Activated CD4-positive, alpha-beta T cell treated with anti-CD3 and anti-CD28 coated beads, Interleukin-2, amount 10 ng/mL, durations not matched to agents 7 days and 5 days (primary cell): ENCODE data around the gene MESD. TPM values are rescaled to one million over a fixed set of nuclear protein-coding genes. Genes with fewer than 3 reads are reported as not detected.

ENCODE experiments used
- CTCF ChIA-PET: fragments of 350-600 bp; sonication (Branson Sonifier 250); formaldehyde crosslinking; loops from one replicate; lab custom pipeline; 2021; ENCODE audit warnings: antibody characterized with exemption; lab: Charles Lee
- POLR2A ChIA-PET: fragments of 350-600 bp; sonication (Branson Sonifier 250); formaldehyde crosslinking; loops from one replicate; lab custom pipeline; 2021; ENCODE audit warnings: antibody characterized with exemption; lab: Charles Lee
- DNase-seq: peaks from one replicate; pipeline ENCODE4 v3.0.0-alpha.2; 2020
- H3K27ac Mint-ChIP-seq: one replicate; pipeline ENCODE4 v1.8.0; 2021; ENCODE audit warnings: mild to moderate bottlenecking, moderate library complexity, mixed read lengths
- H3K27me3 Mint-ChIP-seq: one replicate; pipeline ENCODE4 v1.8.0; 2021; ENCODE audit warnings: mixed read lengths
- H3K36me3 Mint-ChIP-seq: one replicate; pipeline ENCODE4 v1.8.0; 2021; ENCODE audit warnings: low read depth, mixed read lengths
- H3K4me1 Mint-ChIP-seq: one replicate; pipeline ENCODE4 v1.8.0; 2021; ENCODE audit warnings: mixed read lengths
- H3K4me3 Mint-ChIP-seq: one replicate; pipeline ENCODE4 v1.8.0; 2021; ENCODE audit warnings: mild to moderate bottlenecking, moderate library complexity, mixed read lengths
- H3K9me3 Mint-ChIP-seq: one replicate; pipeline ENCODE4 v1.8.0; 2021; ENCODE audit warnings: mixed read lengths
- total RNA-seq, 2 experiments: library from RNA; stranded (reverse); gene quantifications; one replicate each; pipeline ENCODE4 v1.2.3, GENCODE V29; 2021

The MESD gene
- total RNA-seq, 2 experiments from 2014 or later, result 34.0 to 34.3 TPM

DNA sequence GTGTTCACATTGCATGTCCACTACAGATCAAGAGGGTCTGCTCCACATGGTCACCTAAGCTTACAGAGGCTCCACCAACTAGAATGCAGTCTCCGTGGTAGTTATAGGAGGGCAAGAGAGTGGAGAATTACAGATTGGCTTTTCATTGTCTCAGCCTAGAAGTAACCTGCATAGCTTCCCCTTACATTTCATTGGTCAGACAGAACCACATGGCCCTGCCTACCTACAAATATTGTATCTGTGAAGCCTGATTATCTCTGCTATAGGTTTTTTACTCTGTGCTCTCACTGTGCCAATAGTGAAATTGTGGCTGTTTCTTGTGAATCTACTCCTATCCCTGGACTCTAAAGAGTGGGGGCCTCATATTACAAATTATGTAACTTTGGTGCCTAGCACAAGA, 8.6 kb upstream of the MESD start:
- ChIA-PET CTCF (interaction anchor here (1.0 to 1.5 kb wide), 3 partner anchors 19 to 268 kb away, joined by 3 to 5 read pairs (median 3); no protein-coding TSS in a partner anchor), POLR2A (no interaction called here)
- Mint-ChIP-seq H3K36me3 (peaks cover 21% of the 10 kb centered on the region), H3K4me1 (peaks cover 43% of the 10 kb centered on the region), H3K27ac (peak overlapping the region; percentile 83), H3K27me3 (no peaks in the 10 kb centered on the region), H3K9me3 (peaks cover 3% of the 10 kb centered on the region), H3K4me3 (peak overlapping the region; percentile 27)
- DNase-seq, result no peak

DNA sequence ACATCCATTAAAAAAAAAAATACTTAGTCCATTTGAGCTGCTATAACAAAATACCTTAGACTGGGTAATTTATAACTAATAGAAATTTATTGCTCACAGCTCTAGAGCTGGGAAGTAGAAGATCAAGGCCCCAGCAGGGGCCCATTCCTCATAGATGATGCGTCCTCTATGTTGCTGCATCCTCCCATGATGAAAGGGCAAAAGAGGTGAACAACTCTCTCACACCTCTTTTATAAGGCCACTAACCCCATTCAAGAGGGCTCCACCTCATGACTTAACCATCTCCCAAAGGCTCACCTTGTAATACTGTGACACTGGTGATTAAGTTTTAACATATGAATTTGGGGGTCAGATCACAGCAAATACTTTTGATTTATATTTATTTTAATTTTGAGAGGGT, 8.1 kb upstream of the MESD start:
- Mint-ChIP-seq H3K36me3 (peaks cover 19% of the 10 kb centered on the region), H3K27me3 (no peaks in the 10 kb centered on the region), H3K9me3 (peaks cover 3% of the 10 kb centered on the region), H3K4me3 (no peak overlapping the region), H3K4me1 (peaks cover 41% of the 10 kb centered on the region), H3K27ac (no peak overlapping the region)
- DNase-seq, result no peak
- ChIA-PET POLR2A (no interaction called here), CTCF (interaction anchor here (1.0 to 1.5 kb wide), 3 partner anchors 20 to 268 kb away, joined by 3 to 5 read pairs (median 3); no protein-coding TSS in a partner anchor)

DNA sequence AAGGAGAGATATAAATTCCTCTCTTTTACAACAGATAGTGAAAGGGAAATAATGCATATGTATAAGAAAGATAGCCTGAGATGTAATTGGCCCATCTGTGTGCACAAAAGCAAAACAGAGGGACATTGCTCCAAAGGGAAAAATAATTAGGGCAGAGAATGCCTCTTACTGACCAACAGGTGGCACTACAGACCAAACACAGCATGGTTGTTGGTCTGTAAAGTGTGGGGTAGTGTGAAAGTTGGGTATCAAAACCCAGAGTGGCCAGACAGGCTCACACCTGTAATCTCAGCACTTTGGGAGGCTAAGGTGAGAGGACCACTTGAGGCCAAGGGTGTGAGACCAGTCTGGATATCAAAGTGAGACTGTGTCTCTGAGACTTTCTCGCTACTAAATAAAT, 6.6 kb upstream of the MESD start:
- H3K4me3 Mint-ChIP-seq, result no peak overlapping the region
- CTCF ChIA-PET, result interaction anchor here (1.5 kb wide), 1 partner anchor 270 kb away, joined by 4 read pairs; no protein-coding TSS in a partner anchor
- POLR2A ChIA-PET, result no interaction called here
- H3K36me3 Mint-ChIP-seq, result peaks cover 17% of the 10 kb centered on the region
- peak; percentile 22 for DNase-seq
- no peak overlapping the region for H3K27ac Mint-ChIP-seq
- H3K27me3 Mint-ChIP-seq, result no peaks in the 10 kb centered on the region
- H3K9me3 Mint-ChIP-seq, result peaks cover 3% of the 10 kb centered on the region
- H3K4me1 Mint-ChIP-seq, result peaks cover 56% of the 10 kb centered on the region

DNA sequence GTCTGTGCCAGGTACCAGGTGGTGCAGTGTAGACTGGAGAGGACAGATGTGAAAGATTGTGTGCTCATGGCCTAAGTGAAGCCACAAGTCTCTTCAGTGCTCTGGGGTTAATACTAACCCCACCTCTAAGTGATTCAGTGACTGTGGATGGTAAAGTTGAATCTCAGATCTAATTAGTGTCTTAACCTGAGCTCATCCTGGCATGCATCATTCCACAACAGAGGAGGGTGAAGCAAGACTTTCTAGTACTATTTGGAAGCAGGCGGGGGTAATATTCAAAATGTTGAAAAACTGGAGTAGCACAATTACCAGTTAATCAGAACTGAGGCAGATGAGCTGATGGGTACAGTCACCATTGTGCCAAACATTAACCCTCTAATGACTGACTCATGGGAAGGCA, 2.8 kb upstream of the MESD start:
- no peak for DNase-seq
- ChIA-PET CTCF (no interaction called here), POLR2A (no interaction called here)
- H3K4me3 Mint-ChIP-seq, result no peak overlapping the region
- H3K36me3 Mint-ChIP-seq, result peaks cover 19% of the 10 kb centered on the region
- no peak overlapping the region for H3K27ac Mint-ChIP-seq
- no peaks in the 10 kb centered on the region for H3K27me3 Mint-ChIP-seq
- H3K4me1 Mint-ChIP-seq, result peaks cover 56% of the 10 kb centered on the region
- H3K9me3 Mint-ChIP-seq, result peaks cover 3% of the 10 kb centered on the region

DNA sequence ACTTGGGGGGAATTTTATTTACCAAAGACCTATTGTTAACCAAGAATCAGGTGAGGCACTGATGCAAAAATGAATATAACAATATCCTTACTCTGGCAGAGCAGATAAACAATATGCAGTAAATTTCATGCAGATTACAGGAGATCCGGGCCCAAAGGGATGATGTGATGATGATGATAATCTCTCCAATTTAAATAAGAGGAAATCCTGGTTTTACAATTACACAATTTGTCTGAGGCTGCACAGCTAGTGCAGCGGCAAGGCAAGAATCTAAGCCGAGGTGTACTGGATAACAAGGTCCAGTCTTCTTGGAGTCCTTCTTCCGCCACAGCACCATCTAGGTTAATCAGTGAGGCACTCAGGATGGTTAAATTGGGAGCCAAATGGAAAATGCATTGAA, 2.4 kb upstream of the MESD start:
- H3K4me3 Mint-ChIP-seq, result no peak overlapping the region
- no peaks in the 10 kb centered on the region for H3K27me3 Mint-ChIP-seq
- peaks cover 3% of the 10 kb centered on the region for H3K9me3 Mint-ChIP-seq
- H3K36me3 Mint-ChIP-seq, result peaks cover 16% of the 10 kb centered on the region
- H3K27ac Mint-ChIP-seq, result peak overlapping the region; percentile 97
- ChIA-PET POLR2A (no interaction called here), CTCF (interaction anchor here (0.5 to 1.7 kb wide), 5 partner anchors 14 to 1189 kb away, joined by 3 to 11 read pairs (median 3); no protein-coding TSS in a partner anchor)
- no peak for DNase-seq
- peaks cover 53% of the 10 kb centered on the region for H3K4me1 Mint-ChIP-seq

DNA sequence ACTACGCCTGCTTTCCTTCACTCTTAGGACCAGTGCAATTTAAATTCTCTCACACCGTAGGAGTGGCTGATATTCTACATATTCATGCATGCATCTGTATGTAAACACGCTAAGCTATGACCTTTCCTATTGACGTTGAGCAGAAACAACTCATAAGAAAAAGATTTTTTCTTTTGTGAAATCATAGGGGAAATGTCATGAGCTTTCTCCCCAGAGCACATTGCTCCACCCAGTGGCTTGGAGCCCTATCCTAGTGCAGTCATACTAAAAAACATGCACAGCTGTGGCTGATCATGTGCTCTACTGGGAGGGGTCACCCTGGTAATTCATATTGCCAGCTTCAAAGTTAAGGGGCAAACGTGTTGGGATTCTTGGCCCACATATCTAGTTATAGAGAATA, 1.8 kb upstream of the MESD start:
- peak; percentile 58 for DNase-seq
- POLR2A ChIA-PET, result no interaction called here
- peak overlapping the region; percentile 5 for H3K4me3 Mint-ChIP-seq
- peaks cover 3% of the 10 kb centered on the region for H3K9me3 Mint-ChIP-seq
- H3K36me3 Mint-ChIP-seq, result peaks cover 20% of the 10 kb centered on the region
- peak overlapping the region; percentile 97 for H3K27ac Mint-ChIP-seq
- no peaks in the 10 kb centered on the region for H3K27me3 Mint-ChIP-seq
- CTCF ChIA-PET, result interaction anchor here (0.5 to 1.7 kb wide), 6 partner anchors 14 to 1189 kb away, joined by 3 to 11 read pairs (median 3); no protein-coding TSS in a partner anchor
- H3K4me1 Mint-ChIP-seq, result peaks cover 58% of the 10 kb centered on the region

DNA sequence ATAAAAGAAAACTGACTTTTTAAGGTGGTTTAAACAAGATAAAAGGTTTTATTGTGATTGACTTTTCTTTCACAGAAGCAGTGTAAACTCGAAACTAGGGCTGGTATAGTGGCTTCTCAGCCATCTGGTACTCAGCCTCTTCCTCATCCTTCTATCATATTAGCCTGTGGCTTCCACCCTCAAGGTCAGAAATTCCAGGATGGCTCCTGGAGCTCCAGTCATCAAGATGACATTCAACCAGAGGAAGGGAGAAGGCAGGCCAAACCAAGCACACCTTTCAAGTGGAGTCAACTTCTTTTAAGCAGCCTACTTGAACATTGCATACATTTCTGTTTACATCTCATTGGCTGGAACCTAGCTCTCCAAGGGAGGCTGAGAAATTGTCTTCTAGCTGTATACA, 1.3 kb upstream of the MESD start:
- CTCF ChIA-PET, result interaction anchor here (0.7 to 1.7 kb wide), 6 partner anchors 13 to 275 kb away, joined by 3 to 11 read pairs (median 4); no protein-coding TSS in a partner anchor
- H3K27me3 Mint-ChIP-seq, result no peaks in the 10 kb centered on the region
- peaks cover under 1% of the 10 kb centered on the region for H3K9me3 Mint-ChIP-seq
- peaks cover 23% of the 10 kb centered on the region for H3K36me3 Mint-ChIP-seq
- H3K4me1 Mint-ChIP-seq, result peaks cover 58% of the 10 kb centered on the region
- POLR2A ChIA-PET, result no interaction called here
- peak overlapping the region; percentile 97 for H3K27ac Mint-ChIP-seq
- H3K4me3 Mint-ChIP-seq, result peak overlapping the region; percentile 11
- no peak for DNase-seq

DNA sequence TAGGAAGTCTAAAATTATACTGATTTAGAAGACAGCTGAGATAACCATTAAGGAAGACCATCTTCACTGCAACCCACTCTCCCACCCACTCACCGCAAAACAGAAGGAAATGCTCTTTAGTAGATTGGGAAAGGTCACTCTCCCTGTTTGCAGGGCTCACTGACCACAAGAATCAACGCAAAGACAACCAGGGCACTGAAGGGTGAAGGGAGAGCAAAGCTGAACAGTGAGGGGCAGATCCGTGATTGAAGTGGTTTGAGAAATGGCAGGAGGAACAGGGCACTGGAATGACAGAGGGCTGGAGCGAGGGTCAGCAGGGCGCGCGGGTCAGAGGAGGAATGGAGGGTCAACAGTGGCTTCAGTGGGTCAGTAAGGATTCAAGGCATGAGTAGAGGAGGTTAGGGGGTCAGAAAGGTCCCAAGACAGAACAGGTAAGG, 520 bp downstream of the MESD start:
- no peaks in the 10 kb centered on the region for H3K9me3 Mint-ChIP-seq
- ChIA-PET CTCF (no interaction called here), POLR2A (no interaction called here)
- H3K4me3 Mint-ChIP-seq, result peak overlapping the region; percentile 98
- no peaks in the 10 kb centered on the region for H3K27me3 Mint-ChIP-seq
- DNase-seq, result no peak
- H3K36me3 Mint-ChIP-seq, result peaks cover 30% of the 10 kb centered on the region
- H3K27ac Mint-ChIP-seq, result peak overlapping the region; percentile 97
- peaks cover 62% of the 10 kb centered on the region for H3K4me1 Mint-ChIP-seq

DNA sequence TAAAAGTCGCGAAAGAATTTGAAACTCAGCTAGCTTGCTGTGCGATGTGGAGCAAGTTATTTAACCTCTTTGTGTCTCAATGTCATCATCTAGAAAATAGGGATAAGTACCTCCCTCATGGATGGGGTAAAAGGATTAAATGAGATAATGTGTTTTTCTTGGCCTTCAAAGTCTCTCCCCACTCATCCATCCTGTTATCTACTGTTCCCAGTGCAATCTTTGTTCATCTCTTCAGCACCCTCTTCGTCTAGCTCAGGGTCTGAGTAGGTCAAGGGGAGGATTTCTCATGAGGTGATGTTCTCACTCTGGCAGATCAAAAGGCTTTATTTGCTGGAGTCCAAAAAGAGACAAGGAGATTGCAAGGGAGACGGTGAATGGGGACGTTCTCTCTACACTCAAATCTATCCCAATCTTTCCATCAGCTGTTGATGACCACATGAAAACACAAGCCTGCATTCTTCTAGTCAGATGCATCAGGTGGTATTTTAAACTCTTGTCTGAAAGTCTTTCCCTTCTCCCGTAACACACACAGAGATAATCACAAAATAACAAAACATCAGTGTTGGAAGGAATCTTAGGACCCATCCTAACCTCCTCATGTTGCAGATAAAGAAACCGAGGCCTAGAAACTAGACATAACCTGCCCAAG, 1.3 kb downstream of the MESD start:
- no peaks in the 10 kb centered on the region for H3K27me3 Mint-ChIP-seq
- peaks cover 67% of the 10 kb centered on the region for H3K4me1 Mint-ChIP-seq
- H3K27ac Mint-ChIP-seq, result peak overlapping the region; percentile 97
- DNase-seq, result no peak
- no peaks in the 10 kb centered on the region for H3K9me3 Mint-ChIP-seq
- peak overlapping the region; percentile 98 for H3K4me3 Mint-ChIP-seq
- peaks cover 34% of the 10 kb centered on the region for H3K36me3 Mint-ChIP-seq
- CTCF ChIA-PET, result interaction anchor here (0.7 to 1.2 kb wide), 2 partner anchors 12 to 278 kb away, joined by 3 to 4 read pairs; no protein-coding TSS in a partner anchor
- POLR2A ChIA-PET, result no interaction called here

DNA sequence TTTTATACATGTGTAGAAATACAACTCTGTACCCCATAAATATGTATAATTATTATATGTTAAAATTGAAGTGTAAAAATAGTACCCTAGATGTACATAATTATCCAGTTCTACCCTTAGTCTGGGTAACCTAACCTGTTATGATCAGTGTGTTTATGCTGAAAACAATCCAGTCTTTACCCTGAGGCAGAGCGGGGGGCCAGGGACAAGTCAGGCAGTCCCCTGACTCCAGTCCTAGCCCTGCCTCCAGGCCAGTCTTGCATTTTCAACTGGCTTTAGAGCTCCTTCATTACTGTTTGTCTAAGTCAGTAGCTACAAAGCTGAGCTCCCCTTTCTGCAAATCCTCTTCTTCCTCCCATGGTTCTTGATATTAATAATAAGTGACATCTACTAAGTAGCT, 3.1 kb downstream of the MESD start:
- H3K4me3 Mint-ChIP-seq, result no peak overlapping the region
- no peaks in the 10 kb centered on the region for H3K9me3 Mint-ChIP-seq
- no peak for DNase-seq
- H3K27ac Mint-ChIP-seq, result no peak overlapping the region
- H3K27me3 Mint-ChIP-seq, result no peaks in the 10 kb centered on the region
- peaks cover 45% of the 10 kb centered on the region for H3K36me3 Mint-ChIP-seq
- ChIA-PET POLR2A (interaction anchor here (0.6 kb wide), 1 partner anchor 20 kb away, joined by 3 read pairs; no protein-coding TSS in a partner anchor), CTCF (interaction anchor here (1.0 to 1.4 kb wide), 4 partner anchors 9 to 280 kb away, joined by 4 to 6 read pairs (median 4); no protein-coding TSS in a partner anchor)
- H3K4me1 Mint-ChIP-seq, result peaks cover 65% of the 10 kb centered on the region

DNA sequence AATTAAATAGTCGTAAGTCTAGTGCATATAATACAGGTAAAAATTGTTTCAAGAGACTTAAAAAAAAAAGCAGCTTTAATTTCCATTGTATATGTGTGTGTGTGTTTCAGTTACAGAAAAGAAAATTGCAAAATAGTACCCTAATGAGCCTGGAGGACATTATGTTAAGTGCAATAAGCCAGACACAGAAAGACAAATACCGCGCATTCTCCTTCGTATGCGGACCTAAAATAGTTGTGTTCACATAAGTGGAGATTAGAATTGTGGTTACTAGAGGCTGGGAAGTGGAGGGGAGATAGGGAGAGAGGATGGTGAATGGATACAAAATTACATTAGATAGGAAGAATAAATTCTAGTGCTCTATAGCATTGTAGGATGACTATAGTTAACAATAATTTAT, 3.6 kb downstream of the MESD start:
- Mint-ChIP-seq H3K36me3 (peaks cover 45% of the 10 kb centered on the region), H3K4me3 (no peak overlapping the region), H3K9me3 (no peaks in the 10 kb centered on the region), H3K27me3 (no peaks in the 10 kb centered on the region), H3K27ac (no peak overlapping the region), H3K4me1 (peaks cover 60% of the 10 kb centered on the region)
- ChIA-PET CTCF (interaction anchor here (0.6 to 1.4 kb wide), 4 partner anchors 16 to 280 kb away, joined by 4 read pairs; no protein-coding TSS in a partner anchor), POLR2A (no interaction called here)
- no peak for DNase-seq

DNA sequence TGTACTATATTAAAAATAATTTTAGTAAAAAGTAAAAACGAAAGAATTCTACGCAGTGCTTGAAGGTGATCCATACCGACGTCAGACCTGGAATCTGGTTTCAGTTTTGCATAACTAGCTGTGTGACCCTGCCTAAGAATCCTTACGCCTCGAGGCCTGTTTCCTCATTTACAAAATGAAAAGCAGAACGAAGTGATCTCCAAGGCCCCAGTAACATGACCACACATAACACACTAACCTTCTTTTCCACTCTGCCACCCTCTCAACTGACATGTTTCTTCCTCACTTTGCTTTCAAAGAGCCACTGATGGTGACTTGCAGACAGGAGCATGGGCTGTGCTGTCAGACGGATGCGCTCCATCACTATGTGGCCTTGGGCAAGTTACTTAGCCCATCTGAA, 4.8 kb downstream of the MESD start:
- peaks cover 53% of the 10 kb centered on the region for H3K36me3 Mint-ChIP-seq
- DNase-seq, result no peak
- CTCF ChIA-PET, result no interaction called here
- H3K27me3 Mint-ChIP-seq, result no peaks in the 10 kb centered on the region
- no peak overlapping the region for H3K4me3 Mint-ChIP-seq
- no peaks in the 10 kb centered on the region for H3K9me3 Mint-ChIP-seq
- POLR2A ChIA-PET, result no interaction called here
- H3K27ac Mint-ChIP-seq, result peak overlapping the region; percentile 21
- H3K4me1 Mint-ChIP-seq, result peaks cover 56% of the 10 kb centered on the region

DNA sequence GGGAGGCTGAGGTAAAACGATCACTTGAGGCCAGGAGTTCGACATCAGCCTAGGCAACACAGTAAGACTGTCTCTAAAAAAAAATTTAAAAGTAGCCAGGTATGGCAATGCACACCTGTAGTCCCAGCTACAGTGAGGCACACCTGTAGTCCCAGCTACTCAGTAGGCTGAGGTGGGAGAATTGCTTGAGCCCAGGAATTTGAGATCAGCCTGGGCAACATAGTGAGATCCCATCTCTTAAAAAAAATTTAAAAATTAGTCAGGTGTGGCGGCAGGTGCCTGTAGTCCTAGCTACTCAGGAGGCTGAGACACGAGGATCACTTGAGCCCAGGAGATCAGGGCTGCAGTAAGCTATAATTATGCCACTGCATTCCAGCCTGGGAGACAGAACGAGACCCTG, 6.8 kb downstream of the MESD start:
- no peaks in the 10 kb centered on the region for H3K9me3 Mint-ChIP-seq
- CTCF ChIA-PET, result interaction anchor here (1.0 kb wide), 1 partner anchor 12 kb away, joined by 3 read pairs; no protein-coding TSS in a partner anchor
- H3K4me1 Mint-ChIP-seq, result peaks cover 61% of the 10 kb centered on the region
- H3K27me3 Mint-ChIP-seq, result no peaks in the 10 kb centered on the region
- DNase-seq, result no peak
- H3K36me3 Mint-ChIP-seq, result peaks cover 56% of the 10 kb centered on the region
- POLR2A ChIA-PET, result no interaction called here
- no peak overlapping the region for H3K27ac Mint-ChIP-seq
- H3K4me3 Mint-ChIP-seq, result no peak overlapping the region
